GF-D8 (cell line): ENCODE measurements around the gene COL23A1.
"Not testable (repeated sequence)": the region's sequence is repeated elsewhere in the genome, so short reads cannot be mapped to it uniquely, and the experiment has no call there.

Experiments used
- DNase-seq: peaks from one replicate; lab custom pipeline; 2025; lab: John Stamatoyannopoulos, UW

COL23A1 gene

DNA sequence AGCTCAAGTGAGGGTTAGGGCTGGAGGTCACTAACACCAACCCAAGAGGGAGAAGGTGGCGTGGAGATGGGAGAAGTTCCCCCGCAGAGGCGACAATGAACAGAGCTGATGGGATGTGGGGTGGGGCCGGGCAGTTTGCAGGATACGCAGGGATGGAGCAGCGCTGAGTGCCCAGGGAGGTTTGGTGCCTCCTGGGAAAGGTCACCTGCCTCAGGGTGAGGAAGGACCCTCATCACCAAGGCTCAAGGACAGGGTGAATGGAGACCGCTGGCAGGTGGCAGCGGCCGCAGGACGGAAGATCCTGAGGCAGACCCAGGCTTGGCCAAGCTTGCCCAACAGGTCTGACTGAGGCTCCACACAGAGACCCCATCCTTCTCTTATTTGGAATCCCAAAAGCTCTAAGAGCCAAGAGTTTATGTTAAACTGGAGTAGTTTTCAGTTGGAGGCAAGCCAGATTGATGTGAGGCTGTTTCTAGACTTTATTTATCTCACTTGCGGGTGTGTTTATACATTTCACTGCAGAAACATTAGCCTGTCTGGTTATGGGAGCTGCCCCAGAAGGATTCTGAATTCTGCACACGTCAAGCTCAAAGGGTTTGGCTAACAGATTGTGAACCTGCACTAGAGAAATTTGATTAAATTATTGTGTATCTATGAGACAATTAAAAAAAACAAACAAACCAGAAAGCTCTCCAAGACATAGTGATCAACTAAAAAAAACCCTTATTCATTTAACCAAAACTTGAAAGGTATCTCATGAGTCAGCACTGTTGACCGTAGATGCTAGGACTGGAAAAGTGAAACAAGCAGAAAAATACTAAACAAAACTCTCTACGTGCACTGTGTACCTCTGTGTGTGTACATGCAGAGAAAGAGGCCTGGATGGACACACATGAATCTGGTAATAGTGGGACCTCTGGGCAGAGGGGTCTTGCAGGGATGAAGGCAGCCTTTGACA is 211.4 kb downstream of the COL23A1 start:
- DNase-seq: no peak

DNA sequence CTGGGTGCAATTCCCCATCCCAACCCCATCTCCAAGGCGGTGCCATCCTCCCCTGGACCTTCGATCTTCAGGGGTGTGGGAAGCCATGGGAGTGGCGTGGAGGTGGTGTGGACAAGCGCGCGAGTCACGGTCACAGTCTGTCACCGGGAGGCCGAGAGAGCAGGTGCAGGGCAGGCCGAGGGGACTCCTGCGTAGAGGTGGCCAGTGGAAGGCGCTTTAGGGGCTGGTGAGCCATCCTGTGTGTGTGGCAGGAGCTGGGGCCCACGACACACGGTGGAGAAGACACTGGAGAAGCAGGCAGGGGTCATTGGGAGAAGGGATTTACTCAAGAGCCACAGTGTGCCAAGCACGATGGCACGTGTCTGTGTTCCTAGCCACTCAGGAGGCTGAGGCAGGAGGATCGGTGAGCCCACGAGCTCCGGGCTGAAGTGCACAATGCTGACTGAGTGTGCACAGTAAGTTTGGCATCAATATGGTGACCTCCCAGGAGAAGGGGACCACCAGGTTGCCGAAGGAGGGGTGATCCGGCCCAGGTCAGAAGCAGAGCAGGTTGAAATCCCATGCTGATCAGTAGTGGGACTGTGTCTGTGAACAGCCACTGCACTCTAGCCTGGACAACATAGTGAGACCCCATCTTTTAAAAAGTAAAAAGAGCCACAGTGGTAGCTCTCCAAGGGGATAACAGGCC is 212.5 kb downstream of the COL23A1 start:
- no peak for DNase-seq

DNA sequence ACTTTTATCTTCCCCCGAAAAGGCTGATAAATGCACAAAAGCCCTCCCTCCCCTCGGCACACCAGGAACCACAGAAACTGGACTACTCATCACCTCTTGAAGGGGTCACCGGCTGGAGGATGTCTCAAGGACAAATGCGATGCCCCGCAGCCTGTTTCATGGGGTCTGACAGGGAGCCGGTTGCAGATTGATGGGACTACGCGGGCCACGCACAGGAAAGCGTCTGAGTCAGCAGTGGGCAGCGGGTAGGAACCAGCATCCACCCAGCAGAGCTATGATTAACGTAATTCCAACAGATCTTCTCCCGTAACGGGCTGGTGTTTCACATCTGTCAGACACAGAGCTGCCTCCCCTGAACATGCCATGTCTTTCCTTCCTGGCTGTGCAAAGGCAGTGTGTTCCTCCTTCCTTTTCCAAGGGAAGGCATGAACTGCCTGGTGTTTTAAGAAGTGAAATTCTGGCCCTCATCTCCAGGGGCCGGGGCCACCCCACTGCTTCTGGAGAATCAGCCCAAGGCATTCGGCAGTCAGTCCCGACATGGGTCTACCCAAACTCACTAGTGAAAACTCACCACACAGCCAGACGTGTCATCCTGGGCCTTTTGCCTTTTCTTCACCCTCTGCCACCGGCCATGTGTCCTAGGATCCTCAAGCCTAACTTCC is 213.1 kb downstream of the COL23A1 start:
- no peak for DNase-seq

DNA sequence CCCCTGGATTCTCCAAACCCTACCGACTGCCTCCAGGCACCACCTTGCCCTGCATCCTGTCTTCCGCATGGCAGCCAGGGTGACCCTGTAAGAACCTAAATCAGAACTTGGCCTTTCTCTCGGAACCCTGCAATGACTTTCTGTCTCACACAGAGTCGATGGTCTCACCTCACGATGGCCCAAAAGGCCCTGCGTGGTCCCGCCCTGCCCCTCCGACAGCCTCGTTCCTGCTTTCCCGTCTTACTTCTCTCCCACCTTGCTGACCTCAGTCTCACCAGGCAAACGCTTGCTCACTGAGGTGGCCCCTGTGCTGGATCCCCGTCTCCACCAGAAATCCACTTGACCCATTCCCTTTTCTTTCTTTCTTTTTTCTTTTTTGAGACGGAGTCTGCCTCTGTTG is 214.8 kb downstream of the COL23A1 start:
- DNase-seq: no peak

DNA sequence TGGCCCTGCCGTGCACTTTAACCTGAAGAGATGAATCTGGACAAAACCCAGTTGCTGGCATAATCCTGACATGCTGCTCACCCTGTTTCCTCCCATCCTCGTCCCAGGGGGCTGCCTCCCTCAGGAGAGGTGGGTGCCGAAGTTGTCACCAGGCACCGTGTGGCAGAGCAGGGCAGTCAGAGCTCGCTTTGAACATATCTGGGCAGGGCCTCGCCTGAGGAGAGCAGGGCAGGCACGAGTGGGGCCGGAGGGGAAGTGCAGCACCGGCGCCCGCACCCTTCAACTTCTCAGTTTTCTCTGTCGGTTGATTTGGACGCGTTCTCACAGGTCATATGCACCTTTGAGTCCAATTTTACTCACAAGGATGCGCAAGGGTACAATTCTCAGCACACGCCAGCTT is 216.5 kb downstream of the COL23A1 start:
- no peak for DNase-seq

DNA sequence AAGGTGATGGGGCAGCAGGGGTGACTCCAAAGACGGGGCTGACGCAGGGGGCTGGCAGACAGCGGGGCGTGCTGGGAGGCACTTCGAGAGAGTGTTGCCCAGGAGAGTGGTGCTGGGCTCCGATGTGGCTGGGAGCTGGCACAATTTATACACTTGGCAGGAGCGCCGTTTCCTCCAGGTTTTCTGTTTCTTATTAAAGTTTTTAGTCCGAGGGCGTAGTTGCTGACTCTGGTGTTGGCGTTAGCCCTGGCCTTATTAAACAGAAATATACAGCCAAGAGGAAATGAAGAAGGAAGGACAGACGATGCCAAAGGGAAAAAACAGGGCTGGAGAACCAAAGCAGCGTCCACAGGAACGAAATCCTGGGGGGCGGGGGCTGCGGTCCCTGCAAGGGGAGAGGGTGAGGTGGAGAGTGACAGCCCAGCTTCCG is 218.0 kb downstream of the COL23A1 start:
- DNase-seq: no peak

DNA sequence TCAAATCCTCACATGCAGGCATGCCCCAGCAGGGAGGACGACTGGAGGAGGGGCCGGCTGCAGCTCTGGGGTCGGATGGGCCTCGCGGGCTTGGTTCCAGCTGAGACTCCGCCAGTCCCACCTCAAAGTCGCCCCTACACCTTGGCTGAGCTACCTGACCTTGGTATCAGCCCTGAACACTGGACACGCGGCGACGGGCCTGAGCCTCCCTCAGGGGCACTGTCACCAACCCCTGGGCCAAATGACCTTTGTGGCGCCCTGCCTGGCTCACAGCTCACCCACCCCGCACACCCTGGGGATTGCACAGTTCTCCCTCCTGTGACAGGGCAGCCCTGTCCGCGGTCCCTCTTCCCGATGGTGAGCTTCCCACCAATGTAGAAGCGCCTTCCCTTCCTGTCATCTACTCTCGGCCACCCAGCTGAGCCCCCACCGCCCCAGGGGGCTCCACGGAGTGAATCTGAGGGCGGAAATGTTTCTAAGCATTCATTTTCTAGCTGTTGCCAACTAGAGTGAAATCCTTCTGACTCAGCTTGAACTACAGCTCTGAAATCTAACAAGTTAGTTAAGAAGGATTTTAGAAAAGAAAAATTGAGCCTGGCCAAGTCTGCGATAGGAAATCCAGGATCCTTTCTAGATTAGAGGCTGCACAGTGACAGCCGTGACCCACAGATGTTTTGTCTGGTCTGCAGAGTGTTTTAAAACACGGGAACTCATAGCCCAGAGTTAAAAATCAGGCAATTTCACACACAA is 218.7 kb downstream of the COL23A1 start:
- DNase-seq: no peak

DNA sequence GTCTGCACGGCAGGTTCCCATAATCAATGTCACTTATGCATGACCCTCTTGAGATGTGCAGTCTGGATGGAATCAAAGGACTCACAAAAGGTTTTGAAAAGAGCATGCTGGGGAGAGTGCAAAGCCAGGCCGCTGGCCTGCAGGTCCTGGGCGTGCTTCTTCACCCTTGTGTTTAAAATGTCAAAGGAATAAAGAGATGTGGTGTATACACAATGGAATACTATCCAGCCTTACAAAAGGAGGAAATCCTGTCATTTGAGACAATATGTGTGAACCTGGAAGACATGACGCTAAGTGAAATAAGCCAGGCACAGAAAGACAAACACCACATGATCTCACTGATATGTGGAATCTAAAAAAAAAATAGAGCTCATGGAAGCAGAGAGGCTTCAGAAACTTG is 220.1 kb downstream of the COL23A1 start:
- no peak for DNase-seq

DNA sequence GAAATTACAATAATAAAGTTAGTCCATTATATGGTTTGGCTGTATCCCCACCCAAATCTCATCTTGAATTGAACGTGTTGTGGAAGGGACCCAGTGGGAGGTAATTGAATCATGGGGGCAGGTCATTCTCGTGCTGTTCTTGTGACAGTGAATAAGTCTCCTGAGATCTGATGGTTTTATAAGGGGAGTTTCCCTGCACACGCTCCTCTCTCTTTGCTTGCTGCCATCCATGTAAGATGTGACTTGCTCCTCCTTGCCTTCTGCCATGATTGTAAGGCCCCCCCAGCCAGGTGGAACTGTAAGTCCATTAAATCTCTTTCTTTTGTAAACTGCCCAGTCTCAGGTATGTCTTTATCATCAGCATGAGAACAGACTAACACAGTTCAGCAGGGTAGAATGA is 220.7 kb downstream of the COL23A1 start:
- DNase-seq: not testable (repeated sequence)

DNA sequence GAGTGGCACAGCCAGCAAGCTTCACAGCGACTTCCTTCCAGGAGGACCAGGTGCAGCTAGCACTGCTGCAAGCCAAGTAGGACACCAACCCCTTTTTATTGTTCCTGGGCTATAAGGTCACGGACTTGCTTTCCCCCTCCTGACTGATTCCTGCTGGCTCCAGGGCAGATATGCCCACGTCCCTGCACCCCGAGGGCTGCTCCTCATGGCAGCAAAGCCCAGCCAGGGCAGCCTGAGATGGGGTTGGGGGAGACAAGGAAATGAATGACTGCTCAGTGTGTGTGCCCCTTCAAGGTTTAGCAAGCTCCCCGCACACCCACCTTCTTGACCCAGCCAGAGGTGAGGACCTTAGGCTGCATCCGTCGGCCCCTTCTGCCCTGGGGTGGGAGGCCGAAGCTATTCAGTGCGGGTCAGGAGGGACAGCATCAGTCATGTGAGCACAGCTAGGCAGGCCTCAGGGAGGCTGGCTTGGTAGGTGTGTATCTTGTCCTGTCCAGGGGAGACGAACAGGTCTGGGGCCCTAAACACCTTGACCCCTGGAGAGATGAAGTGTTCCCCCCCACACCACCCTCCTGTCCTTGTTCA is 221.4 kb downstream of the COL23A1 start:
- no peak for DNase-seq

DNA sequence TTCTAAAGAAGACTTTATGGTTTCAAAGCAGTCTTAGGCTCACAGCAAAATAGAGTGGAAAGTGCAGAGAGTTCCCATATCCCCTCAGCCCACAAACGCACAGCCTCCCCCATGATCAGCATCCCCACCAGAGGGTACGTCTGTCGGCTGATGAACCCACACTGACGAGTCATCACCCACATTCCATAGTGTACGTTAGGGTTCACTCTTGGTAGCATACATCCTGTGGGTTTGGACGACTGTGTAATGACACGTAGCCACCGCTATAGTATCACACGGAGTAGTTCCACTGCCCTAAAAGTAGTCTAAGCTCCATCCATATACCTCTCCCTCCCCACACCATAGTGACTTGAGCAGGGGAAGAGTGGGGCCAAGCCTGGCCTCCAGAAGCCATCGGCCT is 221.9 kb downstream of the COL23A1 start:
- no peak for DNase-seq

DNA sequence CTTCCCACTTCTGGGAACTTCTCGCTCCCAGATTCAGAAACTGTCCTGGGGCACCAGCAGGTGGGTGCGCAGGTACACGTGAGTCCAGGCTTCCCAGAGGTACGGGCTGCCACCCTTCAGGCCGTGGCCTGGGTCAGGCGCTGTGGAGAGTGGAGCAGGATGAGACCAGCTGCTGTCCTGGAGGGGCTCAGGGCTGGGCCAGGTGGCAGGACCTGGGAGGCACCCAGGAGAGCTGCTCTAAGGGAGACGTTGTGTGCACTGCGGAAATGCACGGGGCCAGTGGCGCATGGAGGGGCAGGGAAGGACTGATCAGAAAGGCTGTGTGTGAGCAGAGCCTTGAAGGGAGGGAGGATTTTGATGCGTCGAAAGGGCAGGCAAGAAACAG is 222.5 kb downstream of the COL23A1 start:
- DNase-seq: no peak

DNA sequence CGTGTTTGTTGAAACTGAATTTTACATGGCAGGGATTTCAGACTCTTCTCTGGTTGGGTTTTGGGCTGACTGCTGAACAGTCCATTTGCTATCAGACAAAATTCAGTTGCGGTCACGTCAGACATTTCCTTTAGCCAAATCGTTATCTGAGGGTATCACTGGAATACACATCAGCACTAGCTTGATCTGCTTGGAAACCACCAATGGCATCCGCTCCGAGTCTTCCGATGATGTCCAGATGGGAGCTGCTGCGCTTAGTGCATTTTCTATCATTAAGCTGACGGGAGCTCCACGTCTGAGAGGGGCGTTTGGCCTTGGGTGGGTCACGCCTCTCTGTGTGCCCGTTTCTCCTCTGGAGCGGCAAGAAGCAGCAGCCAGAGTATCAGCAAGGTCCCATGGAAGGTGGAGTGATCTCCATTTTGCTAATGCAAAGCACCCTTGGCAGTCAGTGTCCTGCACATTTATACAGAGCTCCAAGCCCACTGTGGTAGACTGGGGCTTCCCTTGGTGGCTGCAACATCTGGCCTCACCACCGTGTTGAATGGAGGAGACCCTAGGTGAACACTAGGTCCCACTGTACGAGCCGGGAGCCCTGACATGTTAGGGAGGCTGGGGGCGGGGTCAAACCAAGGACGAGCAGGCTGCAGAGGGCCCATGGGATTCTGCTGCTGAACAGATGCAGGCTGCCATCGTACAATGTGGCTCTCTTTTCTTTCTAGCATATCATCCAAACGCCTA is 223.0 kb downstream of the COL23A1 start:
- DNase-seq: no peak

DNA sequence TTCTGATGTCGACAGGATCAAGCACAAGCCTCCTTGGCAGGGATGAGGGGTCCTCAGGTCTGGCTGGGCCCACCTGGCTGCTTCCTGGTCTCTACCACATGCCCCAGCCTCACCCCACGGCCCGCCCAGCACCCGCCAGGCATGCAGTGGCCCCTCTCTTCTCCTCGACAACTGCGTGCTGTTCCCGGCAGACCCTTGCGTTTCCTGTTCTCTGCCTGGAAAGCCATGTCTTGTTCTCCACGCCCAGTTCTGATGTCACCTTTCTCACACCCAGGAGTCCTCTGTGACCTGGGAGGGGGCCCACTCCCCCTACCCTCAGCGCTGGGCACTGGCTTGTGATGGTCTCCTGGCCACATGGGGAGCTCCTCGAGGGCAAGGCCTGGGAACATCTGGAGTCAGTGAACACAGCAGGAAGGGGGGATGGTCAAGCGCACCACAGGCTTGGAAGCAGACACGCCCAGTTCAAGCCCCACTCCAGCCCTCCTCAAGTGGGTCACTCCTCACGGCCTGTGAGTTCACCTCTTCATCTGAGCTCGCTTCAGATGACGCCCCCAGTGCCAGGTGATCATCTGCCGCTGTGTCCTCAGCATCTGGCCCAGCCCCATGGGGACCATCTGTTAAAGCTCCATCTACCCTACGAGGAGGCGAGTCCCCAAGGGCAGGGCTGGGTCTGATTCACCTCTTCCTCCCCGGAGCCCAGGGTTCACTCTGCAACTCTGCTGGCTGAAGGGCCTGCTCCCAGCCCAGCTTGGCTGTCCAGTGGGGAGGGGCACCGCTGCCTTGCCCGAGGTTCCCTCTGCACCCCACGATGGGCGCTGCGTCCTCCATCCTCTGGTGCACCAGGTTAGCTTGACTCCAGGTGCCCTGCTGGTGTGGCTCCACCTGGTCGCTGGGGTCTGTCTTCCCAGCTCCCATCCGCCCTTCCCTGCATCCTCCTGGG is 224.4 kb downstream of the COL23A1 start:
- no peak for DNase-seq

DNA sequence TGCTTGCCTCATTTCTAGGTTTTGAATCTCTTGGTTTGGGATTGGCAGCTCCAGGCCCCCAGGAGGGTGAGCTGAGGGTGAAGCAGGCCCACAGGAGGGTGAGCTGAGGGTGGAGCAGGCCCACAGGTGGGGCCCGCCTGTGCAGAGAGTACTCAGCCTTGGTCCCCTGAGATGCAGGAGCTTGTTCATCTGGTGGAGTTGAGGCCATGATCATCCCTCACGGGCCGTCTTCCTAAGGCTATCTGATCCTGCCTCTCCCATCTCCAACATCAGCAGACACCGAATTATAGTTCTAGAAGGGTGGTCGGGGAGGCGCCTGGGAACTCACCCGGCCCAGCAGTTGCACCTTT is 225.9 kb downstream of the COL23A1 start:
- DNase-seq: no peak

DNA sequence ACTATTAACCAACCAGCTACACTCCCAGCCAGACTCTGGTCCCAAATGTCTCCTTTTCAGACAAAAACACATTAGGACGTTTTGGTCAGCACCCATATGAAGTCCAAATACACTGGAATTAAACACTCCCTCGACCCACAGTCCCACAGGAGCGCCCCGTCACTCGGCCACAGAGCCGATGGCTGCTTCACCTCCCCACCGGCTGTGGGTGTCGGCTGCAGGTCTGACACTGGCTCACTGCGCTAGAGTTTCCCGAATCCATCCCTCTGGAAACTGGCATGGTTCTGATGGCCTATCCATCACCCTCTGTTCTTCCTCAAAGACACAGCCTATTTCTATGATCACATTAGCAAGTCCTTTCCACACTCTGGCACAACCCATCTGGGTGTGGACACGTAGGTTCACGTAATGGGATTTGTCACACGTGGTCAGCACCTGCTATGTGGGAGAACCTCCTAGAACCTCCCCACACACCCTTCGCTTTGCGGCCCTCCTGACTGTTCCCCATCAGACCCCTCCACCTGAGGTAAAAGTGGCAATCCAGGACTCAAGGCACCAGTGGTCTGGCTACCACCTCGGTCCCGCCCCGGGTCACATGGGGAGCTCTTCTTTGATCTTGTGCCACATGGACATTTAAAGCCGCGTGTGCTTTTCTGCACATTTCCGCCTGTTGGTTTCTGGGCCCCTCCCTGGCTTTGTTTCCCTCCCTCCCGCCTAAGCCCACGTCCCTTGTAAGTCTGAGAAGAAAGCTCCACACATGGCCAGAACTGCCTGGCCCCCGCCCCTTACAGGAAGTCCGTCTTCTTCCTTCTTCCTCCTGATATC is 226.5 kb downstream of the COL23A1 start:
- DNase-seq: no peak

DNA sequence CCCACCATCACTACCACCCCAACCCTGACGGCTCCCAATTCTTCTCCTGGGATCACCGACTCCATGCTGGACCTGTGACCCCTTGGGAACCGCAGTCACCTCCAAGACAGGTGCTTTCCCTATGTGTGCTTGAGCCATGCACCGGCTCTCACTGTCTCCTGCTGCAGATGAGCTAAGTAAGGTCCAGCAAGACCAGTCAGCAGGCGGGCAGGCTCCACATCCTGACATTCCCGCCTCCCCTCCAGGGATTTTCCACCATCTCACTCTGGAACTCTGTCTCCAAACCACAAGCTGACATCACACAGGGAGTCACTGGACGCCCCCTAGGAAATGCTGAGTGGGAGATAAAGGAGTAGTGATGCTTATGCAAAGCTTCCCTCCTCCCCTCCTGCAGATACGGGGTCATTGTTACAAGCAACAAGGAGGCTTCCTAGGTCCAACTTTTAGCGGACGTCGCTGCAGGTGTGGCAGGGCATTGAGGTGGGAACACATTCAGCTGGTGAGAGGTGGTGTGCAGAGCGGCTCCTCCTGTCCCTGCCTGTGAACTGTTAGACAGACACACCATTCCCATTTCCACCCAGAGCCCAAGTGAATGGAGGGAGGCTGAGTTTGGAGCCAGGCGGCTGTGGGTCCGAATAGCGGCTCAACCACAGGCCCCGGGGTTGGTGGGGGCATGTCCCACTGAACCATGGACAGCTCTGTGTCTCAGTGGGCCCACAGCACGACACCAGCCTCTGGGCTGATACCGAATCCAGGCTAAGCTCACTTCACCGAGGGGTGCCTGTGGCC is 228.3 kb downstream of the COL23A1 start:
- DNase-seq: no peak

DNA sequence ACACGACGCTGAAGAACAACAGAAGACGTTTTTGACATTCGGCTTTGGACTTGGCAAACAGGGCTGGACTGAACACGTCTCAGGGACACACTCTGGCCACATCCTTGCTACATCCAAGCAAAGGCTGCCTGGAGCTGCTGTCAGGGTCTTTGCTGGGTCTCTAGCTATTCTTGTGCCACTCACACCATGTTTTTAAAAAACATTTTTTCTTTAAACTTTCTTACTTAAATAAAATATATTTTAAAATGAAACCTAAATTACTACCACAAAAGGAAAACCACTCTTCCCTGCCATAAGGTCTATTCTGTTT is 229.3 kb downstream of the COL23A1 start:
- DNase-seq: no peak
